Small intestine (tissue), 16 donors: Measurements from ENCODE around the gene TMEM271. TPM values are rescaled to one million over a fixed set of nuclear protein-coding genes. Genes with fewer than 3 reads are reported as not detected.

ENCODE experiments used
- DNase-seq, 2 donors: peaks; one replicate each; pipeline versions ENCODE4 v3.0.0 to v3.0.0-alpha.2; 2013
- FAIRE-seq: peaks from 2 replicates; lab custom pipeline; 2012; peaks lifted over from hg19 to GRCh38; lab: Jason Lieb, UNC
- H3K27ac ChIP-seq, 3 donors: one replicate each; pipeline ENCODE4 v1.5.1; 2013; ENCODE audit warnings: low read length in 2 of 3, mild to moderate bottlenecking in 2 of 3, control low read depth in 1 of 3, inconsistent platforms in 1 of 3, low read depth in 1 of 3, moderate library complexity in 1 of 3
- H3K27me3 ChIP-seq, 3 donors: one replicate each; pipeline ENCODE4 v1.6.1; 2013; ENCODE audit warnings: low read length in 3 of 3, inconsistent platforms in 1 of 3; ENCODE audit not compliant: control insufficient read depth in 3 of 3, insufficient read depth in 3 of 3
- H3K36me3 ChIP-seq, 3 donors: one replicate each; pipeline ENCODE4 v1.6.1; 2013; ENCODE audit warnings: low read length in 3 of 3, inconsistent platforms in 1 of 3, low read depth in 1 of 3, mild to moderate bottlenecking in 1 of 3, moderate library complexity in 1 of 3; ENCODE audit not compliant: control insufficient read depth in 3 of 3, insufficient read depth in 2 of 3
- H3K4me1 ChIP-seq, 3 donors: one replicate each; pipeline ENCODE4 v1.6.1; 2013; ENCODE audit warnings: low read length in 2 of 3, inconsistent platforms in 1 of 3, low read depth in 1 of 3, mild to moderate bottlenecking in 1 of 3, moderate library complexity in 1 of 3; ENCODE audit not compliant: control insufficient read depth in 3 of 3, insufficient read depth in 2 of 3
- H3K4me3 ChIP-seq, 3 donors: one replicate each; pipeline ENCODE4 v1.5.1; 2013; ENCODE audit warnings: low read length in 3 of 3, control low read depth in 1 of 3, inconsistent platforms in 1 of 3, low read depth in 1 of 3, mild to moderate bottlenecking in 1 of 3, moderate library complexity in 1 of 3
- H3K9me3 ChIP-seq, 2 donors: one replicate each; pipeline ENCODE4 v1.6.1; 2013; ENCODE audit warnings: low read depth in 1 of 2, low read length in 1 of 2; ENCODE audit not compliant: control insufficient read depth in 2 of 2, insufficient read depth in 1 of 2
- WGBS, 3 donors: extraction: QIAGEN DNeasy Blood & Tissue Kit; methylation state at CpG; one replicate each; pipeline ENCODE4 v1.1.7; 2013; 5-methylcytosine and 5-hydroxymethylcytosine counted together
- long read RNA-seq, 10 donors: transcript quantifications; one replicate each; lab custom pipeline, GENCODE V29; 2026
- polyA plus RNA-seq, 4 donors: library from polyadenylated mRNA; stranded (reverse) in 3 of 4; unstranded in 1 of 4; fragments of 200-250 nt in 3 of 4; fragments of 120-200 nt in 1 of 4; gene quantifications; one replicate each; pipeline versions ENCODE4 v1.2.1 to v1.2.3, GENCODE V29; 2013
- donor health status: healthy with polysubstance abuse.
- donor health status: control.
- donor health status: control.
- donor health status: Bipolar disorder and iron deficiency.
- donor health status: healthy.

TMEM271 gene, protein sequence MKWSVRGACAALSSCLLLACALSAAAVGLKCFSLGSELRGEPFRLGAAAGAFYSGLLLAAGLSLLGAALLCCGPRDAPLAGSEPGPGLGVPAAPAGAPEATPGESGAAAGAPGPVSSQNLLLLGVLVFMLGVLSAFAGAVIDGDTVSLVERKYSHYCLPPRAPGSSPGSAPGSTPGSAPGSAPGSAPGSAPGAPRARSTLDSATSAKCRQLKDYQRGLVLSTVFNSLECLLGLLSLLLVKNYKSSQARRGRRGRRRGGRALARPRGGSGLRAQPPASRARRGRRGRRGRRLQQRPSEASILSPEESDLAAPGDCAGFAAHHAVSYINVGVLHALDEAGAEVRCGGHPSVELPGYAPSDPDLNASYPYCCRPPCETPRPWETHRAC
- polyA plus RNA-seq = under 1 TPM in 2 of 4 donors, not detected in 2; 0.04 to 0.22 TPM
- long read RNA-seq, donor 1 = 0 reads
- long read RNA-seq, donor 2 = 0 reads
- long read RNA-seq, donor 3, partial matches to known transcripts = 0 of 3 reads
- long read RNA-seq, donor 3, other reads (novel, unspliced or antisense) = 0 of 3 reads
- long read RNA-seq, donor 4 = 0 reads
- long read RNA-seq, donor 5 = 0 reads
- long read RNA-seq, donor 6 = 0 reads
- long read RNA-seq, donor 7 = 0 reads
- long read RNA-seq, donor 8, partial matches to known transcripts = 0 of 1 reads
- long read RNA-seq, donor 8, other reads (novel, unspliced or antisense) = 0 of 1 reads
- long read RNA-seq, donor 9 = 0 reads
- long read RNA-seq, donor 10, transcript TMEM271-201 (1 exons, 2,421 nt) = major isoform, 7 of 7 reads
- long read RNA-seq, donor 10, partial matches to known transcripts = 0 of 7 reads
- long read RNA-seq, donor 10, other reads (novel, unspliced or antisense) = 0 of 7 reads

DNA sequence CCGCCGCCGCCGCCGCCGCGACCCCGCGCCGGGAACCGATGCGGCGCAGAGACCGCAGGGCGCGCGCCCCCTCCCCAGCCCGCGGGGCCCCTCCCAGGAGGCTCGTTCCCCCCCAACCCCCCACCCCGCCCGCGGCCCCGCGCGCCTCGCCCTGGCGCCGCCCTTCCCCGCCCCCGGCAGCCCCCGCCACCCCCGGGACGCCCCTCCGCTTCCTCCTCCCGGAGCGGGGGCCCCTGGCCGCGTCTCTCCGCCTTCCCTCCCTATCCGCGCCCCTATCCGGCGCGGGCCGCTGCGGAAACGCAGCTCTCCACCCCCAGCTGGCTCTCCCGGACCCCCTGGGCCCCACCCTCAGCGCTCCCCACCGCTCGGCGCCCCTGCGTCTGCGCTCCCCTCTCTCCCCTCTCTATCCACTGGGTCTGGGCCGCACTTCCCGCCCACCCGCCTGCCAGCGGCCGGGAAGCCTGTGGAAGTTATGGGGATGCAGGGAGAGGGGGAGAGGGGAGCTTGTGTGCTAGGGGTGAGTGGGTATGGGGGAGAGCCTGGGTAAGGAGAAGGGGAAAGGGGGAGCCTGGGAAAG, at the start of gene TMEM271:
Gene TMEM271 (minus strand): TSS at position 51 of the 577 bp plus-strand sequence. CDS start 233 bp downstream, outside the sequence.
- Histone ChIP-seq H3K36me3 (no peaks in the 10 kb centered on the region), H3K9me3 (no peaks in the 10 kb centered on the region), H3K27ac (no peak within 1 kb of the TSS), H3K27me3 (peaks cover 27 to 57% (median 52%) of the 10 kb centered on the region in 3 donors), H3K4me1 (no peaks in the 10 kb centered on the region), H3K4me3 (peak within 1 kb of the TSS in 1 of 3 donors; percentile 6)
- DNase-seq (no peak), FAIRE-seq (no peak)
- 3 to 7% (median 6%) methylated on average over 5 to 60 of the region's 60 CpGs for WGBS, 3 donors

DNA sequence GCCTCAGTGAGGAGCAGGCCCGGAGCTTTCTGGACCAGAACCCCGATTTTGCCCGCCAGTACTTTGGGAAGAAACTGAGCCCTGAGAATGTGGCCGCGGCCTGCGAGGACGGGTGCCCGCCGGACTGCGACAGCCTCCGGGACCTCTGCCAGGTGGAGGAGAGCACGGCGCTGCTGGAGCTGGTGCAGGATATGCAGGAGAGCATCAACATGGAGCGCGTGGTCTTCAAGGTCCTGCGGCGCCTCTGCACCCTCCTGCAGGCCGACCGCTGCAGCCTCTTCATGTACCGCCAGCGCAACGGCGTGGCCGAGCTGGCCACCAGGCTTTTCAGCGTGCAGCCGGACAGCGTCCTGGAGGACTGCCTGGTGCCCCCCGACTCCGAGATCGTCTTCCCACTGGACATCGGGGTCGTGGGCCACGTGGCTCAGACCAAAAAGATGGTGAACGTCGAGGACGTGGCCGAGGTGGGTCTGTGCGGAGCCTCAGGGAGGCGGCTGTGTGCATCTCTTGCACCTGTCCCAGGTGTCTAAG, 49.6 kb upstream of the TMEM271 start:
- no peak overlapping the region for H3K27ac ChIP-seq
- no peaks in the 10 kb centered on the region for H3K36me3 ChIP-seq
- H3K4me3 ChIP-seq = no peak overlapping the region
- no peaks in the 10 kb centered on the region for H3K9me3 ChIP-seq
- no peak for DNase-seq
- FAIRE-seq = no peak
- H3K4me1 ChIP-seq = no peaks in the 10 kb centered on the region
- 88 to 93% (median 89%) methylated on average over 37 to 39 of the region's 39 CpGs for WGBS, 3 donors
- peaks cover 0 to 2% (median 0%) of the 10 kb centered on the region in 3 donors for H3K27me3 ChIP-seq

DNA sequence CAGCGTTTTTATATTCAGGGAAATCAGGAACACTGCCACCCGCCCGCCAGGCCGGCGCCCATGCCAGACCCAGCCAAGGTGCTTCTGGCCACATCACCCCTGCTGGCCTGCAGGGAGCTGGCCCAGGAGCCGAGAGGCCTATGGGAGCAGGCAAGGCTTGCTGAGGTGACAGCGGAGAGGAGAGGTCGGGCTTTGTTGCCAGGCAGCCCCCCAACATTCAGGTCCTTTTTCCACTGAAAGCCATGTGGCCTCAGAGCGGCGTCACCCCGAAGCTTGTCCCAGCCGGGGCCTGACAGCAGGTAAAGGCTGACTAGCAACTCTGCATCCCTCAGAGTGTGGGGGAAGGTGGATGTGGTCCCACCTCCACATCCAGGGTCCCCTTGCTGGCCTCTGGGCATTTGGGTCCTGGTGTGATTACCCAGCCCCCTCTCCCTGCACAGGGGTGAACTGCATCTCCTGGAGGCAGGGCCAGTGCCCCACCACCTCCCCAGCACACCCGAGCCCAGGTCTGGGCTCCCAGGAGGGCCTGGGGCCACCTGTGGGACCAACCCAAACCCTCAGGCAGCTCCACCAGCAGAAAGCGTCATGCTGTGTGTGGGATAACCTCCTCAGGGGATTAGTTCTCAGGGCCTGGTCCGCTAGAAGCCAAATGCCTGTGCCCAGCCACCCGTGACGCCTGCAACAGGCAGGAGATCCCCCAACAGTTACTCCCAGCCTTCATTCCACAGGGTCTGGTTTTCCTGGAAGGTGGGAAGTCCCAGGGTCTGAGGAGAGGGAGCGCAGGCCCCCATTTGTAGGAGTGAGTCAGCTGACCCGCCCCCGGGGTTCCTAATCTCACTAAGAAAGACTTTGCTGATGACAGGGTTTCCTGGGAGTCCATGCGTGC, 48.9 kb upstream of the TMEM271 start, which contains the start of gene PDE6B:
Gene PDE6B (plus strand): TSS at position 869 of the 886 bp plus-strand sequence. CDS start 54 bp downstream, outside the sequence.
- no peaks in the 10 kb centered on the region for H3K36me3 ChIP-seq

DNA sequence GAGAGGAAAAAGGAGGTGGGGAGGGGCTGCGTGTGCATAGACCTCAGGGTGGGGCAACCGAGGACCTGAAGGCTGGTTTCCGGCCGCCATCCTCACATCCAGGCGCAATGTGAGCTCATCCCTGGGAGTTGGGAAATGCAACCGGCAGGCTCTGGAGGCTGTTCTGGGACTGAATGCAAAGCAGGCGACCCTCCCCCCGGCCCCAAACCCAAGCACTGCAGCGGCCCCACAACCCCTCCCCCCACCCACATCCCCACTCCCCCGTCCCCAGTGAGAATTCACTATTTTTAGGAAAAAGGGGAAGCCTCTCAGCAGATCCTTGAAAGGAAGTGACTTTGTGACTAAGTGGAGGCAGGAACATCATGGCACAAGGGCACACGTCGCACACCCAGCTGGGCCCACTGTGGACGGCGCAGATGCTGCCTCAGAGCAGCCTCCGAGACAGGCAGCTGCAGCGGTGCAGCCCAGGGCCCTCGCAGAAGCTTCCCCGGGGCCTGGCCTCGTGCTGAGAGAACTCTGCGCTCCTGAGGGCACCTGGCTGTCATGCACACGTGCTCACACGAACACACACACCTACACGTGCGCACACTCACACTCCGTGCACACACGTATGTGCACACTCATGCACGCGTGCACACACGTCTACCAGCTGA, 47.9 kb upstream of the TMEM271 start:
- no peak for FAIRE-seq
- 56 to 65% (median 64%) methylated on average over 28 to 29 of the region's 29 CpGs for WGBS, 3 donors
- H3K4me1 ChIP-seq = no peaks in the 10 kb centered on the region
- H3K9me3 ChIP-seq = no peaks in the 10 kb centered on the region
- peaks cover 0 to 2% (median 0%) of the 10 kb centered on the region in 3 donors for H3K27me3 ChIP-seq
- DNase-seq = no peak
- no peak overlapping the region for H3K4me3 ChIP-seq
- H3K36me3 ChIP-seq = no peaks in the 10 kb centered on the region
- no peak overlapping the region for H3K27ac ChIP-seq

More for the DNA sequence above, 48.9 kb upstream of the TMEM271 start, which contains the start of gene PDE6B:
- Histone ChIP-seq H3K4me3 (no peak within 1 kb of the TSS), H3K27me3 (peaks cover 0 to 2% (median 0%) of the 10 kb centered on the region in 3 donors), H3K4me1 (no peaks in the 10 kb centered on the region), H3K27ac (no peak within 1 kb of the TSS), H3K9me3 (no peaks in the 10 kb centered on the region)
- 76 to 80% (median 79%) methylated on average over 21 of the region's 21 CpGs for WGBS, 3 donors
- DNase-seq (no peak), FAIRE-seq (no peak)

DNA sequence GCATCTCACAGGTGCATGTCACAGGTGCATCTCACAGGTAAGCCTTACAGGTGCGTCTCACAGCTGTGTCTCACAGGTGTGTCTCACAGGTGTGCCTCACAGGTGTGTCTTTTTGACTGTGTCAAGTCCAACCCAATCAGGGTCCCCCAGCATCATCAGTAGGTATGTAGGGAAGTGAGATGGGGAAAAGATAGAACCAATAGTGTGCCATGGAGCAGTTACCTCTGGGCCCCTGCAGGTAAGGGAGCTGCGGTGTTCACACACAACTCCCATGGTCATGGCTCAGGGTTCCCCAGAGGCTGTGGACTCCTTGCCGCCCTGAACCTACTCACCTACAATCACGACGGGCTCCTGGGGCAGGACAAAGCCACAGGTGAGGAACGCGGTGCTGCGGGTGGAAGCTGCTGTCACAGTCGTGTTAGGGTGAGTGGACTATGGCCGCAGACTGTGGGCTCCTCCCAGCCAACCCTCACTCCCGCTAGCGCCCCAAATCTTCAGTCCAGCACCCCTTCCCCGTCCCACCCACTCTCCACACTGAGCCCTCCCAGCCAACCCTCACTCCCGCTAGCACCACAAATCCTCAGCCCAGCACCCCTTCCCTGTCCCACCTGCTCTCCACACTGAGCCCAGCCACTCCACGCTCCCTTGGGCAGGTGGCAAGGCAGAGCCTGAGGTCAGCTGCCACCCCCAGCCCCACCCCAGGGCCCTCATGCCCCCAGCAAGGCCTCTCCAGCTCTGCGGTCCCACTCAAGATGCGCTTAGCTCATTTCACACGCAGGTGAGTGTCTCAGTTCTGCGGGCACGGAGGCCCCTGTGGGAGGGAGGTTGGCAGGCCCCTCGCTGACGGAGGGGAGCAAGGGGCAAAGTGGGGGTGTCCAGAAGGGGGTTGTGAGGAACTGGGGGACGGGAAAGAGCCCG, 47.2 kb upstream of the TMEM271 start:
- H3K4me1 ChIP-seq = no peaks in the 10 kb centered on the region
- peaks cover 0 to 2% (median 0%) of the 10 kb centered on the region in 3 donors for H3K27me3 ChIP-seq
- DNase-seq = no peak
- H3K4me3 ChIP-seq = no peak overlapping the region
- no peak for FAIRE-seq
- no peaks in the 10 kb centered on the region for H3K36me3 ChIP-seq
- WGBS, 3 donors = 72 to 76% (median 76%) methylated on average over 22 to 24 of the region's 24 CpGs
- no peak overlapping the region for H3K27ac ChIP-seq
- no peaks in the 10 kb centered on the region for H3K9me3 ChIP-seq

DNA sequence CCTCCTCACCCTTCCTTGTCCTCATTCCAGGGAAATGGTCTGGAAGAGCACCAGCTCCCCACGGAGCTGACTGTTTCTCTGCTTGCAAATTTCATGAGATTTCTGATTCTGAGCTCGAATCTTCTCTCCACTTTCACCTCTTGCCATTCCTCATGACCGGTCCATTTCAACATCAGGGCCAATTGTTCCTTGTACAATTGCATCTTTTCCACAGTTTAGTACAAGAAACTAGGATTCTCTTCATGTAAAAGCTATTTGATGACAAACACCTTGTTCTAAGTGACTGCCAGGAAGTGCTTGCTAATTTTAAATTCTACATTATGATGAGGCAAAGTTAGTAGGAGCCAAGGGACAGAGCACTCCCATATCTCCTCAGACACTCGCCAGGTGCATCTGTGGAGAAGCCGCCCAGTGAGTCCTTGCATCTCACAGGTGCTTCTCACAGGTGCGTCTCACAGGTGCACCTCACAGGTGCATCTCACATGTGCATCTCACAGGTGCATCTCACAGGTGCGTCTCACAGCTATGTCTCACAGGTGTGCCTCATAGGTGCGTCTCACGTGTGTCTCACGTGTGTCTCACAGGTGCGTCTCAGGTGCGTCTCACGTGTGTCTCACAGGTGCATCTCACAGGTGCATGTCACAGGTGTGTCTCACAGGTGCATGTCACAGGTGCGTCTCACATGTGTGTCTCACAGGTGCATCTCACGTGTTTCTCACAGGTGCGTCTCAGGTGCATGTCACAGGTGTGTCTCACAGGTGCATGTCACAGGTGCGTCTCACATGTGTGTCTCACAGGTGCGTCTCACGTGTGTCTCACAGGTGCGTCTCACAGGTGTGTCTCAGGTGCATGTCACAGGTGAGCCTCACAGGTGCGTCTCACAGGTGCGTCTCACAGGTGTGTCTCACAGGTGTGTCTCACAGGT, 46.2 kb upstream of the TMEM271 start:
- WGBS, 3 donors = 79 to 89% (median 84%) methylated on average over 22 of the region's 22 CpGs
- H3K4me3 ChIP-seq = no peak overlapping the region
- DNase-seq (no peak), FAIRE-seq (no peak)
- peaks cover 0 to 2% (median 0%) of the 10 kb centered on the region in 3 donors for H3K27me3 ChIP-seq
- H3K9me3 ChIP-seq = no peaks in the 10 kb centered on the region
- H3K4me1 ChIP-seq = no peaks in the 10 kb centered on the region
- H3K27ac ChIP-seq = no peak overlapping the region
- no peaks in the 10 kb centered on the region for H3K36me3 ChIP-seq
